Hematopoietic multipotent progenitor cell treated with erythropoietin and hydrocortisone succinate and interleukin-3 and kit ligand, for 6 days (in vitro differentiated cells): ENCODE data around the gene IFNG.

Experiments
- DNase-seq: peaks from one replicate; pipeline ENCODE4 v3.0.0-alpha.2; 2015

IFNG gene

DNA sequence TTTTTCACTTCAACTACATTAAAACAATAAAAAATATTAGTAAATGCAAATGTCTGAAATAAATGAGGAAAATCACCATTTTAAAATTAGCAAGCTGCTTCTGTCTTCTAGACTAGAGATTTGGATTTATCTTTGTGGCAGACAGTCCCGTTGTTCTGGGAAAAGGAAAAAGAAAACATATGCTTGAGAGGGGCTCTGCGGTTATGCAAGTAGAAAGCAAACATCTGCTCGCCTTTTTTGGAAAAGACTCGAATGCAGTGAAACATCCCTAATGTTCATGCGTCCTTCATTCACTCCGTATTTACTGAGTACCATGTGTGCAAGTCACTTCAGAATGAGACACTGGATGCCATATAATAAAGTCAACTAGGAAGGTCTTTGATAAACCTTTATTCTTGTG lies 44.9 kb downstream of the IFNG start:
- no peak for DNase-seq

DNA sequence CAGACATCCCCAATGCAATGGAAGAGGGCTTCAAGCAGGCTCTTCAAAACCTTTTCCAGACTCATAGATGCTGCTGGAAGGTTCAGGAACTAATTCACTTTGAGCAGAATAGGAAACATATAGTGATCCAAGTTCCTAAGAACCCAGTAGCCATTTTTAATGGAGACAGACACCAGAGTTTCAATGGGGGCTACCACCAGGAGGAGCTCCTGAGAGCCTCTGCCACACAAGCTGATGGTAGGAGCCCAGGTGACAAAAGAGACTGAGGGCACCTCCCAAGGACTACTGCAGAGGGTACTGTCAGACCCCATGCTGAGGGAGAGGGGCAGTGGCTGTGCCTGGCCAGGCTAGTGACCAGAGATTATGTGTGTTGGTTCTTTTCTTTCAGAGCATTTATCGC lies 45.9 kb downstream of the IFNG start:
- peak; percentile 40 for DNase-seq

DNA sequence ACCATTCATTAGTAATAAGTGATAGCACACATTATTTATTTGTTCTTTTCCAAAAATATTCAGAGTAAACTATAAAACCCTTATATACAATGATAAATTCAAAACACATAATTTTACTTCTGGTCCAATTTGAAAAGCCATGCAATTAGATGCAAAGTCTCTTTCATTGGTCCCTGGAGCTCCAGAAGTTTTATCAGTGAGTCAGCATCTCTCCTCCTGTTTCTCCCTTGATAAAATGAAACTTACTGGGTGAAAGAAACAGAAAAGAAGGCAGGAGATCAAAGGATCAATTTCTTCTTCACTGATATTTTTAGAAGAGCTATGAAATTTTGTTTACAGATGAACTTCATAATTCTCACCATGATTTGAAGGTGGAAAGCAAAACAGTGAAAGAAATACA lies 47.5 kb downstream of the IFNG start:
- DNase-seq: no peak

DNA sequence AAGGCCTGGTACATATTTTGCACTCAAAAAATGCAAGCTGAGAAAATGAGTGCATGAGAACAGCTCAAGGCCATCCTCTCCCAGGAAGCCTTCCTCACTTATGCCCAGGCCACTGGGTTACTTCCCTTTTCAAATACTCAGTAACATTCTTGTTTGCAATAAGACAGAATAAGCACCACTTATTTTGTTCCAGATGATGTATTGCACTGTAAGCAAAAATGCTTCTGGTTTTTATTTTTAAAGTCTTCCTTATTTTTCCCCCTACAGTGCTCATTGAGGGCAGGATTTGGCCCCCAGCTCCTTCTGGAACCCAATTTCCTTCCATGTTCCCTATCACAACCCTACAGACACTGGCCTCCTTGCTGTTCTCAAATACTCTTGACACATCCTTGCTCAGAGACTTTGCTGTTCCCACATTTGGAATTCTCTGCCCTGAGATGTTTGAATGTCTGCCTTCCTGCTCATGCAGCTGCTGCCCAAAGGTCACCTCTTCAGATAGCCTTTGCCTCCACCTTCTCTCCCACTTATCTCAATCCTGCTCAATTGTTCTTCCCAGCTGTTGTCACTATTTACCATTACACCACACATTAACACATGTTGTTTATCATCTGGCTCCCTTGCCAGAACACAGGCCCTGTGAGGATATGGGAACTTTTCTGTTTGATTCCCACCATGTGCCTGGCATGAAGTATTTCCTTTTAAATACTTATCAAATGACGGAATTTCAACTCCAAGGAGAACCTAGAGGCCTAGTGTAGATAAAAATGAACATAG lies 49.9 kb downstream of the IFNG start:
- DNase-seq: no peak

DNA sequence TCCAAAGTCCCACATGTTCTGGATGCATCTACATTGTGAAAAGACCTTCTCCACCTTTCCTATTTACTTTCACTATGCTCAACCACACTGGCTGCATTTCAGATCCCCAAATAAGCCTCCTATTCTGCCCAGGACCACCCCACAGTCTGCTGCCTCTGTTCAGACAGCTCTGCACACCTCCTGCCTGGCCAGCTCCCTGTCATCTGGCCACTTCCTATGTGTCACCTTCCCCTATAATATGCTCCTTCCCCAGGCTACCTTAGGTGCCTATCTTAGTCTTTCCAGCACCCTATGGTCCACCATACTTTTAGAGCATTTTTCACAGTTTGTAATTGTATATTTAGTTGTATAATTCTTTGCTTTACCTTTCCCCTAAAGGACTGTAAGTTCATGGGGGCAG lies 50.5 kb downstream of the IFNG start:
- no peak for DNase-seq

DNA sequence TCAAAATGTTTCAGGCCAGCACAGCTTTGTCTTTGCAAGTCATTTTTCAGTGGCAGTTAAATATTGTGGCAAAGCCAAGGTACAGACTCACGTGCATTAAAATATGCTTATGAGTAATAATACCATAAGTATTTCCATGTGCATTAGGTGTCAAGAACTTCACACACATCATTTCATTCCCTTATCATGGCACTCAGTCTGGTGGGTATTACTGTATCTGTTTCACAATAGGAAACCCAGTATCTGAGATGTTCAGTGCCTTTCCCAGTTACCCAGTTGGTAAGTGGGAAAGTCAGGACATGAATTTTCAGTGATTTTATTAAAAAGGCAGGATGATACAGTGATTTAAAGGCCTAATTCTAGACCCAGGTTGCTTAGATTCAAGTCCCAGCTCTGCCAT lies 52.9 kb downstream of the IFNG start:
- no peak for DNase-seq

DNA sequence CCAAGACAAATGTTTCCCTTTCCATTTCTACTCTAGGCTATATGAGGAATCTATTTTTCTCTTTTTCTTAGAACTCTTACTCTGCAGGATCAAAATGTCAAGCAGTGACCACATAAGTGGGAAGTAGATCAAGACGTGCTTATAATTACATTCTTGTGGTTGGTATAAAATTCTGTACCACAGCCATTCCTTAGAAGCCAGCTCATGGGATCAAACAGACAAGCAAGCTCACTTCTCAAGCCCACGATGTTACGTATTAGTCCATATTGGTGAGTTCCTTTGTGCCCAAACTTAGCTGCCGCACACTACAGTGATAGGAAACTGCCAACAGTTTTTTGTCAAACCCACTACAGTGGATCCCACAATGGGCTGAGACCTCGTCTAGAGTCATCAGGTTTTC lies 53.4 kb downstream of the IFNG start:
- no peak for DNase-seq
